Neural crest cell (in vitro differentiated cells): ENCODE measurements around the gene KCNA3. TPM values are rescaled to one million over a fixed set of nuclear protein-coding genes. Genes with fewer than 3 reads are reported as not detected.

Experiments
- DNase-seq: peaks from one replicate; pipeline ENCODE4 v3.0.0; 2021; ENCODE audit warnings: low read depth, mixed read lengths, low spot score
- H3K27ac Mint-ChIP-seq: one replicate; pipeline ENCODE4 v1.8.0; 2021; ENCODE audit warnings: mild to moderate bottlenecking, mixed read lengths; ENCODE audit not compliant: unreplicated experiment
- H3K27me3 Mint-ChIP-seq: 2 replicates; pipeline ENCODE4 v1.8.0; 2021; ENCODE audit warnings: low read depth, mild to moderate bottlenecking, mixed read lengths
- H3K36me3 Mint-ChIP-seq: 2 replicates; pipeline ENCODE4 v1.8.0; 2021; ENCODE audit warnings: low read depth, mild to moderate bottlenecking, mixed read lengths
- H3K4me1 Mint-ChIP-seq: 2 replicates; pipeline ENCODE4 v1.8.0; 2021; ENCODE audit warnings: mixed read lengths
- H3K4me3 Mint-ChIP-seq: one replicate; pipeline ENCODE4 v1.8.0; 2021; ENCODE audit warnings: mild to moderate bottlenecking, mixed read lengths
- H3K9me3 Mint-ChIP-seq: 2 replicates; pipeline ENCODE4 v1.8.0; 2021; ENCODE audit warnings: mixed read lengths
- total RNA-seq: library from RNA; stranded (reverse); gene quantifications from 2 replicates; pipeline ENCODE4 v1.2.1, GENCODE V29; 2021
- TF ChIP-seq, protein P1 (sequence below): fragments of 200-600 bp; sonication (generic); conservative IDR thresholded peaks from 2 replicates; pipeline ENCODE4 v1.5.0; 2021; ENCODE audit warnings: antibody characterized with exemption, mild to moderate bottlenecking

The KCNA3 gene
- total RNA-seq, 1 donor from 2014 or later, result 2.8 TPM

DNA sequence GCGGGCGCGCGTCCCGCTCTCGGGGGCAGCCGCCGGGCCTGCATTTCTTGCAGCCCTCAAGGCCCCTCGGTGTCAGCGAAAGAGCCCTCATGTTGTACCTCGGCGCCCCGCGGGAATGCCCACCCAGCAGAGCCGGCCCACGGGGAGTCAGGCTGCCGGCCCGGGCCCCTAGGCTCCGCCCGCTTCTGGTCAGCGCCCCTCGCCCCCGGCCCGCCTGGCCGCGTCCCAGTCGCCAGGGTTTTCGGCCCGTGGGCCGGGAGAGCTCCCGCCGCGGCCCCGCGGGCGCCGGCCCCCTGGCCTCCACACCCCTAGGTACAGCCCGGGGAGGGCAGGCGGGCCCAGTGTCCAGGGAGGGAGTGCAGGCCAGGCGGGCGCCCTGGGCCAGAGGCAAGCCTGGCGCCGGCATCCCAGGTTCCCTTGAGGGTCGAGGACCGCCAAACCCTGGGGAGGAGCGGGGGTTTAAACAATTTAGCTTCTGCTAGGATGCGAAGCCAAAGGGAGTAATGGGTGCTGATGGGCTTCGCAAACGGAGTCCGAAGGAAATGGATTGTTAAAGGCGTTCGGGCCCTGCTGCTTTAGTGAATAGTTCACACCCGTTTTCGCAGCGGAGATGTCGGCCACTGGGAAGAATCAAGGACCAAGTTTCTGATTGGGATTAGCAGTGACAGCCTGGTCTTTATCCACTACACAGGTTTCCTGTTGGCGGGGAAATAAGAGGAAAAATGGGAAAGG is 486 bp upstream of the KCNA3 start:
- Mint-ChIP-seq H3K27ac (no peak overlapping the region), H3K4me3 (peak overlapping the region; percentile 74), H3K27me3 (peaks cover 86% of the 10 kb centered on the region), H3K9me3 (no peaks in the 10 kb centered on the region), H3K36me3 (peaks cover 4% of the 10 kb centered on the region), H3K4me1 (peaks cover 30% of the 10 kb centered on the region)
- DNase-seq, result peak; percentile 22
- TF ChIP-seq, protein P1, sequence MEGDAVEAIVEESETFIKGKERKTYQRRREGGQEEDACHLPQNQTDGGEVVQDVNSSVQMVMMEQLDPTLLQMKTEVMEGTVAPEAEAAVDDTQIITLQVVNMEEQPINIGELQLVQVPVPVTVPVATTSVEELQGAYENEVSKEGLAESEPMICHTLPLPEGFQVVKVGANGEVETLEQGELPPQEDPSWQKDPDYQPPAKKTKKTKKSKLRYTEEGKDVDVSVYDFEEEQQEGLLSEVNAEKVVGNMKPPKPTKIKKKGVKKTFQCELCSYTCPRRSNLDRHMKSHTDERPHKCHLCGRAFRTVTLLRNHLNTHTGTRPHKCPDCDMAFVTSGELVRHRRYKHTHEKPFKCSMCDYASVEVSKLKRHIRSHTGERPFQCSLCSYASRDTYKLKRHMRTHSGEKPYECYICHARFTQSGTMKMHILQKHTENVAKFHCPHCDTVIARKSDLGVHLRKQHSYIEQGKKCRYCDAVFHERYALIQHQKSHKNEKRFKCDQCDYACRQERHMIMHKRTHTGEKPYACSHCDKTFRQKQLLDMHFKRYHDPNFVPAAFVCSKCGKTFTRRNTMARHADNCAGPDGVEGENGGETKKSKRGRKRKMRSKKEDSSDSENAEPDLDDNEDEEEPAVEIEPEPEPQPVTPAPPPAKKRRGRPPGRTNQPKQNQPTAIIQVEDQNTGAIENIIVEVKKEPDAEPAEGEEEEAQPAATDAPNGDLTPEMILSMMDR, result no peak

DNA sequence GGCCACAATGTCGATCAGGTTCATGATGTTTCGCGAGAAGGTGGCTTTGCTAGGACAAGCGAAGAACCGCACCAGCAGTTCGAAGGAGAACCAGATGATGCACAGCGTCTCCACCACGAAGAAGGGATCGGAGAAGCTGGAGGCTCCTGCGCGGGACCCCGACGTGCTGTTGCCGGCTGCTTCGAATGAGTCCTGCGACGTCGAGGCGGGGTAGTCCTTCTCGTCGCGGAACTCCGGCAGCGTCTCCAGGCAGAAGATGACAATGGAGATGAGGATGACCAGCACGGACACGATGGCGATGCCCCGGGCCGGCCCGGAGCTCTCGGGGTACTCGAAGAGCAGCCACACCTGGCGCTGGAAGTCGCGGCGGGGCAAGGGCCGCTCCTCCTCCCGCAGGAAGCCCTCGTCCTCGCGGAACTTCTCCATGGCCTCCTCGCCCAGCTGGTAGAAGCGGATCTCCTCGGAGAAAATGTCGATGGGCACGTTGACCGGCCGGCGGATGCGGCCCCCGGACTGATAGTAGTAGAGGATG is 869 bp downstream of the KCNA3 start:
- H3K27me3 Mint-ChIP-seq, result peaks cover 81% of the 10 kb centered on the region
- TF ChIP-seq, protein P1, result no peak
- no peak overlapping the region for H3K27ac Mint-ChIP-seq
- no peak for DNase-seq
- no peaks in the 10 kb centered on the region for H3K9me3 Mint-ChIP-seq
- H3K4me1 Mint-ChIP-seq, result peaks cover 30% of the 10 kb centered on the region
- peaks cover 4% of the 10 kb centered on the region for H3K36me3 Mint-ChIP-seq
- peak overlapping the region; percentile 76 for H3K4me3 Mint-ChIP-seq

DNA sequence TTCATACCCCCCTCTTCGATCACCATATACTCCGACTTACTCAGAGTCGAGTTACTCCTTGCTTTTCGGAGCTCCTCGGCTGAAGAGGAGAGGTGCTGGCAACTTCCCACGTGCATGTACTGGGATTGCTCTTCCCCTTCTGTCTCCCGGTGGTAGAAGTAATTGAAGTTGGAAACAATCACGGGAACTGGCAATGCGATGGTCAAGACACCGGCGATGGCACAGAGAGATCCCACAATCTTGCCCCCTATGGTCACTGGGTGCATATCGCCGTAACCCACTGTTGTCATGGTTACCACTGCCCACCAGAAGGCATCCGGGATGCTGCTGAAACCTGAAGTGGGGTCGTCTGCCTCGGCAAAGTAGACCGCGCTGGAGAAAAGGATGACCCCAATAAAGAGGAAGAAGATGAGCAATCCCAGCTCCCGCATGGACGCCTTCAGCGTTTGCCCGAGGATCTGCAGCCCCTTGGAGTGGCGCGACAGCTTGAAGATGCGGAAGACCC is 1.5 kb downstream of the KCNA3 start:
- Mint-ChIP-seq H3K4me3 (peak overlapping the region; percentile 76), H3K9me3 (no peaks in the 10 kb centered on the region), H3K4me1 (peaks cover 30% of the 10 kb centered on the region), H3K36me3 (peaks cover 4% of the 10 kb centered on the region), H3K27ac (no peak overlapping the region), H3K27me3 (peaks cover 79% of the 10 kb centered on the region)
- TF ChIP-seq, protein P1, result no peak
- DNase-seq, result no peak

DNA sequence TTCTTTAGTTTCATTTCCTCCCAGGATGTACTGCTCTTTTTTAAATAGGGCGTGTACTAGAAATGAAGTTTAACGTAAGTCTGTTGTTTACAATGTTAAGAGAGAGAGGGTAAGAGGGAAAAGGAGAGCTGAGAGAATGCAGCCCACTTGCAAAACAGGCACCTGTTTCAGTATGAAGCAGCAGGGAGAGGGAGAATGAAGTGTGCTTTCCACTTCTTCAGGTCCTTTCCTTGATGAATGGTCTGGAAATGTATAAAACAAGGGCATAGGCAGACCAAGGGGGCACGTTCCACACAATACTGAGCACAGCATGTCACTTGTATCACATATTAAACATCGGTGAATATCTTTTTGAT is 2.0 kb downstream of the KCNA3 start:
- H3K4me3 Mint-ChIP-seq, result peak overlapping the region; percentile 76
- no peaks in the 10 kb centered on the region for H3K9me3 Mint-ChIP-seq
- TF ChIP-seq, protein P1, result no peak
- H3K36me3 Mint-ChIP-seq, result peaks cover 4% of the 10 kb centered on the region
- peaks cover 30% of the 10 kb centered on the region for H3K4me1 Mint-ChIP-seq
- DNase-seq, result no peak
- peaks cover 78% of the 10 kb centered on the region for H3K27me3 Mint-ChIP-seq
- H3K27ac Mint-ChIP-seq, result no peak overlapping the region

DNA sequence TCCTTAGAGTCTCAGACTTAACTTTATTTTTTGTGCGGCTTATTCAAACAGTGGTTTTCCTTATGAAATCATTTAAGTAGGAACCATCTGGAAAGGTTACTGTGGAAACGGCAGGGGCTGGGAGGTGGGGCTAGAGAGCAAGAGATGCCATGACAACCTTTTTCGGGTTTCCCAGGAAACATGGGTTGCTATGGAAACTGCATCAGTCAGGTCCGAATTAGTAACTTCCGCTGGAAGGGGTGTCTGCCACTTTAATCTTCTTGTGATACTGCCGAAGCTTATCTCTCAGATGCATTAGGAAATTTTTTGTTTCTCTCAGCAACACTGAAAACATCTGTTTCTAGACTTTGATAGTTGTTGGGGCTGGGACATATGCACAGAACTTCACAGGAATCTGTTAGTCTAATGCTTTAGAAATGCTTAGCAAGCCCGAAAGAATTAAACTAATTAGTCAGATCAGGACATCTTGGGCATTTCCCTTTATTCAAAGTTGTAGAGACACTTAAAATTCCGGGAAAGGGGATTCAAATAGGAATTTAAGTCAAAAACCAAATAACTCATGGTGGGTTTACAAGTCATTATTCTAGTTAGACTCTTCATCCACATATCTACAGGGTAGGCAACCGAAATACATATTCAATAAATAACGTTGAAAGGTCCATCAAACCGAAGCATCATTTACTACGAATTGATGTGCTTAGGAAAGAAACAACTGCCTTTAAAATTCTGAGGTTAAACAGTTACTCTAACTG is 2.6 kb downstream of the KCNA3 start:
- H3K9me3 Mint-ChIP-seq, result no peaks in the 10 kb centered on the region
- H3K27ac Mint-ChIP-seq, result peak overlapping the region; percentile 21

More for the DNA sequence above, 2.6 kb downstream of the KCNA3 start:
- Mint-ChIP-seq H3K27me3 (peaks cover 76% of the 10 kb centered on the region), H3K4me1 (peaks cover 30% of the 10 kb centered on the region), H3K4me3 (peak overlapping the region; percentile 76), H3K36me3 (peaks cover 4% of the 10 kb centered on the region)
- DNase-seq, result peak; percentile 54
- TF ChIP-seq, protein P1, result no peak
